GM19395 (cell line): ENCODE results near the gene FXYD7.
"Not testable (repeated sequence)": the region's sequence is repeated elsewhere in the genome, so short reads cannot be mapped to it uniquely, and the experiment has no call there.

ENCODE experiments used
- ATAC-seq: cut with Tn5 transposase; IDR thresholded peaks from one replicate; pipeline ENCODE4 v1.9.1; 2021; ENCODE audit warnings: mild to moderate bottlenecking, moderate library complexity; ENCODE audit not compliant: unreplicated experiment

The FXYD7 gene

DNA sequence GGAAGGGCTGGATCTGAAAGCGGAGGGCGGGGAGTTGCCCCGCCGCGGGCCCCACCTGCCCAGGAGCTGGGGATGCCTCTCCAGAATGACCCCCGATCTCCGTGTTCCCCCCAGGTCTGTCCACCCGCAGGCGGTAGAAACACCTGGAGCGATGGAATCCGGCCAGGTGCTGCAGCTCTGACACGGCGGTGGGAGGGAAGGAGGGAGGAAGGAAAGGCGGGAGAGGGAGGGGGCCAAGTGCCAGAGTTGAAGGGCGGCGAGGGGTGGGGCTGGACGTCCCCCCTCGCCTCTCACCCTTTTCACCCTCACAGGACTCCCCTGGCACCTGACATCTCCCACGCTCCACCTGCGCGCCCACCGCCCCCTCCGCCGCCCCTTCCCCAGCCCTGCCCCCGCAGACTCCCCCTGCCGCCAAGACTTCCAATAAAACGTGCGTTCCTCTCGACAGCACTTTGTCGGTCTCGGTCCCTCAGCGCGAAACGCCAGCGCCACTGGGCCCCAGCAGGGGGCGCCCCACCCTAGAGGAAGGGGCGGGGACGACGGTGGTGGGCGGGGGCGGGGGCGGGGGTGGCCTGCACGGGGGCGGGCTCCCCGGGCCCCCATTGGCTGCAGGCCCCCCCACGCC lies 337 bp upstream of the FXYD7 start:
- ATAC-seq, result no peak

DNA sequence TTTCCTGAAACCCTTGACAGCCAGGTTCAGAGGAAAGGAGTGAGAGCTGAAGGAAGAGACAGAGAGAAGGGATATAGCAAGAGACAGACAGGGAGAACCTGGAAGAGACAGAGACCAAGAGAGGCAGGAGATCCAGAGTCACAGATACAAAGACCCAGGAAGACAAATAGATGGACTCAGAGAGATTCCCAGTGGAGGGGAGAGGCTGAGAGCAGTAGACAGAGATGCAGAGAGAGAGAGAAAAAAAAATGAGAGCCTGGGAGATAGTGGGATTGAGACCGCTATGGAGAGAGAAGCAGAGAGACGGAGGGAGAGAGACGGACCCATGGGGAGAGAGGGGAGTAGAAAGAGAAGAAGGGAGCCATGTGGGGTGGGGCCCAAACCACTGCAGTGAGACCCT lies 763 bp downstream of the FXYD7 start:
- ATAC-seq, result no peak

DNA sequence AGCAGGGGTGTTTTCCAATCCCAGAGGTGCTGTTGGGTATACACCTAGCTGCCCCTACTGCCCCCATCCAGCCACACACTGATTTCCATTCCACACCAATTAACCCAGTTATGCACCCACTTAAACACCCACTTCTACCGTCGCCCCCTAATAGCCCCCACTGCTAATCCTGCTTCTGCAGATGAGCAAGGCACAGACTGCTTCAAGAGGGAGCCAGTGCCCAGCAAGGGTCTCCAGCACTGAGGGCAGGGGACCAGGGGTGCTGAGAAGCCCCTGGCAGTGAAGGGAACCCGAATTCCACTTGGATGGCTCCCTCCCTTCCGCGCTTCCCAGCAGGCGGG lies 1.2 kb downstream of the FXYD7 start:
- ATAC-seq, result no peak

DNA sequence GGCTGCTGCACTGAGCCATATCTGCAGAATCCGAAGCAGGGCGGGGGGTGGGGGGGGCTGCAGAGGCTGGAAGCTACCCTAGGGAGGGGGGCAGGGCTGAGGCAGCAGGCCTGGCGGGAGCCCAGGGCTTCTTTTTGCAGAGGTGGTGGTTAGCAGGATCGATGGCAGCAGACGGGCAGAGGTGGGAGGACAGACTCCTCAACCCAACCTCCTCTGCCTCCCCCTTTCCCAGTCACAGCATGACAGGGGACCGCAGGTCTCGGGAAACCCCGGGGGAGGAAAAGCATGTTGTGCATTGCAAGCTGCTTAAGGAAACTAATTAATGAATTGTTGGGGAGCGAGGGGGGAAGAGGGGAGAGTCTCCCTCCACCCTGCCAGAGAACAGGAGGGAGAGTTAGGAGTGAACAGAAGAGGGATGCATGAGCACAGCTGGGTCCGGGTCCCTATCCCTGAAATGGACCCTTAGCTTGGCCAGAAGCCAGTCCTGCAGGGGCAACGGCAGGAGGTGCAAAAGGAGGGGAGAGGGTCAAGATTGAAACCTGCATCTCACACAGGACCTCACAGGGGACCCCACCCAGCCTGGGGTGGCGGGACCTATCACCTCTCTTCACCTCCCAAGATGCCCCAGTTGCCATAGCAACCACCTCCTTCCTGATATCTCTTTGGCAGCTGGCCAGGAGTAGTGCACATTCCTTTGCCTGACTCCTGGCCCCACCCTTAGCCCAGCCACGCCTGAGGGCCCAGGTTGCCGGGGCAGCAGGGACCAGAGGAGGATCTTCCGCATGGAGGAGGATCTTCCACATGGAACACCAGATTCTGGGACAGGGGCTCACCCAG lies 1.8 kb downstream of the FXYD7 start:
- ATAC-seq, result no peak

DNA sequence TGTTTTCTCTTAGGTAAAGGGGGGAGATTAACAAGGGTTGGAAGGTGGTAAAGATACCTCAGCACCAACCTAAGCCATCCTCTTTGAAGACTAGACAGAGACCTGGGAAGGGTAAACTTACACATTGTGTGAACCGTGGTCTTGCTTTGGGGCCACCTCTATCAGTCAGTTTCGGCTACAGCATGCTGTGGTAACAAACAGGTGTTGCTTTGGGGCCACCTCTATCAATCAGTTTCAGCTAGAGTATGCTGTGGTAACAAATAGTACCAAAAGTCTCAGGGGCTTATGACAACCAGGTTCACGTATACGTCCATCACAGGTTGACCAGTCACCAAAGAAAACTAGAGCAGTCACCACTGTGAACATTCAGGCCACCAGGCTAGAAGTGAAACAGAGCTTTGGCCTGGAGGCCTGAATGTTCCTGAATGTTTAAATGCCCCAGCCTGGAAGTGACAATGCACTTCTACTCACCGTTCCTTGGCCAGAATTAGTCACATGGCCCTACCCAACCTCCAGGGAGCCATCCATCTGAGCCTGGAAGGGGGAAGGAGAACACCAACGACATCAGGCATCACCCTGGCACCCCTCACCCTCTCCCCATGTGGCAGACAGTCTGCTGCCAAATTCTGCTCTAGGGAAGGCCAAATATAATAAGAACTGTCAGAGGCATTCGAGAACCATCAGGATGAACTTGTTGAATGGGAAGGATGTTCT lies 3.8 kb downstream of the FXYD7 start:
- no peak for ATAC-seq

DNA sequence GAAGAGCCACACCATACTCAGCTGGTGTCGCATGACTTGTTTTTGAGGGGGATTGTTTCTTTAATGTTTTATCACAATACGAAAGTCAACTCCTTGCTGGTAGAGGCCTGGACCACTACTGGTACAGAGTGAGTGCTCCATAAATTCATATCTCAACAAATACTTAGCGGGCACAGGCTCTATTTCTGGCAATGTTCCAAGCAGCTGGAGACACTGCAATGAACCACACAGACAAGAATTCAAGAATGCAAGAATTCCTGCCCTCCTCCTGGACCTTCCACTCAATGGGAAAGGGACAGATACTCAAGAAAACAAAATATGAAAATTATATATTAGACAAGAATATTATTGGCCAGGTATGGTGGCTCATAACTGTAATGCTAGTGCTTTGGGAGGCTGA lies 6.4 kb downstream of the FXYD7 start:
- no peak for ATAC-seq

DNA sequence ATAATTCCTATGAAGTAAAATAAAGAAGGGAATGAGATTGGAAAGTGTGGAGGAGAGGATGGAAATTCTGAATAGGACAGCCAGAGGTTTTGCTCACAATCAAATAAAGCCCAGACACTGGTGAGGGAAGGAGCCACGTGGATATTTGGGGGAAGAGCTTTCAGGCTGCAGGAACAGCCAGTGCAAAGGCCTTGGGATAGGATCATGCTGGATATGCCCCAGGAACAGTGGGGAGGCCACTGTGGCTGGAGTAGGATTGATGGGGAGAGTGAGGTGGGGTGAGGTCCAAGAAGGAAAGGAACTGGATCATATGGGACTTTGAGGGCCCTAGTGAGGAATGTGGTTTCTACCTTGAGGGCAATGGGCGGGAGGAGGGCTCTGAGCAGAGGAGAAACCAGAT lies 7.4 kb downstream of the FXYD7 start:
- ATAC-seq, result no peak

DNA sequence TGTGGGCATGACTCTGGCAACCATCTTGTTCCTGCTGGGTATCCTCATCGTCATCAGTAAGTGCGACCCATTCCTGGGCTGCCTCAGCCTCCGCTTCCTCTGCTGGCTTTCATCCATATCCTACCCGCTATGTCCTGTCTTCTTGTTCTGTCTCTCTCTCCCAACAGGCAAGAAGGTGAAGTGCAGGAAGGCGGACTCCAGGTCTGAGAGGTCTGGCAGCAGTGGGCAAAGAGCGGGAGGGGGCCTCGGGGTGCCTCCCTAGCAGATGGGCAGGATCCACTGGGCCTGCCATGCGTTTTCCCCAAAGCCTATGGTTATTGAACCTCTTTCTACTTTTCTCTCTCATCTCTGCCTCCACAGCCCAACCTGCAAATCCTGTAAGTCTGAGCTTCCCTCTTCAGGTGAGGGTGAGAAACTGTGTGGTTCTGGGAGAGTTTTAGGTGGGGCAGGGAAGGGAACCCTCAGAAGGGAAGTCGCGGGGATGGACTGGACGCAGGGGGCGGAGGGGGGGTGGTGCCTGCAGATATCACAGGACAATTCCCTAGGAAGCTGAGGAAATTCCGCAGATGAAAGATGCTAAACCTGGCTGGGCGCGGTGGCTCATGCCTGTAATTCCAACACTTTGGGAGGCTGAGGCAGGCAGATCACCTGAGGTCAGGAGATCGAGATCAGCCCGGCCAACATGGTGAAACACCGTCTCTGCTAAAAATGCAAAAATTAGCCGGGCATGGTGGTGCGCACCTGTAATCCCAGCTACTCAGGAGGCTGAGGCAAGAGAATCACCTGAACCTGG lies 8.4 kb downstream of the FXYD7 start:
- no peak for ATAC-seq

DNA sequence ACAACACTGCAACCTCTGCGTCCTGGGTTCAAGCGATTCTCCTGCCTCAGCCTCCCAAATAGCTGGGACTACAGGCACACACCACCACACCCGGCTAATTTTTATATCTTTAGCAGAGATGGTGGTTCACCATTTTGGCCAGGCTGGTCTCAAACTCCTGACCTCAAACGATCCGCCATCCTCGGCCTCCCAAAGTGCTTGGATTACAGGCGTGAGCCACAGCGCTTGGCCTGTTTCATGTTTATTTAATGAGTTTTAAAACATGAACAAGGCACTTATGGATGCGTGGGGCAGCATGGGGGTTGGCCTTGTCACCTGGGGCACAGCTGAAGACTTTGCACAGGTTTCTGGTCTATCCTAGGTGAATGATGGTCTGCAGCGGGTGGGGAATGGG lies 10.1 kb downstream of the FXYD7 start:
- not testable (repeated sequence) for ATAC-seq

DNA sequence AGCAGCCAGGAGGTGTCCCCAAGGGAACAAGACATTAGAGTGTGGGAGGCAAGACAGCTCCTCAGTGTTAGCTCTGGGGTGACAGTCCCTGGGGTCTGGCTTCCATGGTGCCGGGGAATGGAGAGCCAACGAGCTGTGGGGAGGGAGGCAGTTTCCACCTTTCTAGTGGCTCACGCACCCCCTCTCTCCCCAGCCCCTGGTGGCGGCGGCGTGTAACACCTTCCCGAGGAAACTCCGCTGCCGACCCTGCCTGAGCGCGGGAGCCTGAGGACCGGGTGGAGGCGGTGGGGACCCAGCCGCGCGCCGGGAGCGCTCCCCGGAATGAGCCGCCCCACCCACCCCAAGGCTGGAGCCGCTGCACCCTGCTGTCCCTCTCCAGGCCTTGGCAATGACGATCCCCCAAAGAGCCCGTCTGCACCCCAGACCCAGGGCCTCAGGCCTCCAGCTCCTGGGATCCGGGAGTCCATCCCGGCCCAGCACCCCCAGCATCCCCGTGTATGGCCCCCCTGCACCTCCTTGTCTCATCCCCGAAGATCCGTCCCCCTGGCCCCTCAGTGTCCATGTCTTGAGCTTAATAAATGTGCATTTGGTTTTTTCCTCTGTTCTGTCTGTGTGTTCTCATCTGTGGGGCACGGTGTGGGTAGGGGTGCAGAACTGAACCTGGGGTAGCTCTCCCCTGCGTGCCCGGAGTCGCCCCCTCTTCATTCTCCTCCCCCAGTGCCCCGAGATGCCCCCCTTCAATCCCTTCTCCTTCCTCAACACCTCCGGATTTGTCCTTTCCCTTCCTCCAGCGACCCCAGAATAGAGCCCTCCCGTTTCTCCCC lies 10.9 kb downstream of the FXYD7 start:
- ATAC-seq, result no peak

DNA sequence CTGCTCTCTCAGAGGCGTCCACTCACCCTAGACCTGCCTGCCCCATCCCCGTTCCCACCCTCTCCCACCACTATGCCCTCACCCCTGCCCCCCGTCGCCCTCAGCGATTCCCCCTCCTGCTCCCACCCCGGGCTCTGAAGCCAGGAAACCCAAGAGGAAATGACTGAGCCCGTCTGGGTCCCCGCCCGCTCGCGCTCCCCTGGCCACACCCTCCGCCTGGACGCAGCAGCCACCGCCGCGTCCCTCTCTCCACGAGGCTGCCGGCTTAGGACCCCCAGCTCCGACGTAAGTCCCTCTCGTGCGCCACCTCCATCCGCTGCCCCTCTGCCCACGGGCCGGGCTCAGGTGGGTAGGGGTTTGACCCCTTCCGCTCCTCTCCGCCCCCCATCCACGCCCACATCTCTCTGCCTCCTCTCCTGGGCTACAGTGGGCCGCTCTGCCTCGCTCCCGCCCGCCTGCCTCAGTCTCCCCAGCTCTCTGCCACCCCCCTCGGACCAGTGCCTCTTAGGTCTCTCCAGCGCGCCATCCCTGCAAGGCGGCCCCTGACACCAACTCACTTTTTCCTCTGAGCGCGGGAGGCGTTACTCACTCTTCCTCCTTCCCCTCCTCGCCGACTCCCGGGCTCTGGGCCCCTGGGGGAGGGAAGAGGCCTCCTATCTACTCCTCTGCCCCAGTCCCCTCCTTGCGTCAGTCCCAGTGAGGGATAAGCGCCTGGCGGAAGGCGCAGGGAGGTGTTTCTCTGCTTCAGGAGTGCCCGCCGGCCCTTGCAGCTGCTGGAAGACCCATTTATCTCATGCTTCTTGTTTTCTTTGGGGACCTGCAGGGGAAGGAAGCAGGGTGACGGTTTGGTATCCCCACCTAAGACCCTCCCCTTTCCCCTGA lies 11.7 kb downstream of the FXYD7 start, which contains the start of gene FXYD5:
Gene FXYD5 (plus strand): TSS at position 211 of the 882 bp plus-strand sequence. CDS start 816 bp downstream, outside the sequence.
- no peak for ATAC-seq

DNA sequence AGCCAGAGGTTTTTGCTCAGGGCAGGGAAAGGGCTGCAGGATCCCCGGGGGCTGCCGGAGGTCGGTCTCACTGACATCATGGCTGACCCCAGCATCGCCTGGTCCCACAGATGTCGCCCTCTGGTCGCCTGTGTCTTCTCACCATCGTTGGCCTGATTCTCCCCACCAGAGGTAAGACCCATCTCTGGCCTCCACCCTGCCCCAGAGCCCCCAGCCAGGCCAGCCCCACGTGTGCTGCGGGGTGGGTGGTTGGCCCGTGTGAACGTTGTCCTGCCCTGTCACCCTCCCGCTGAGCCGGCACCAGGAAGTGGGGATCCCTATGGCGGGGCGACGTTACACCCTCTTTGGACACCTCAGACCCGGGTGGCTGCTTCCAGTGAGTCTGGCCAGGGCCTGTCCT lies 12.4 kb downstream of the FXYD7 start:
- no peak for ATAC-seq

DNA sequence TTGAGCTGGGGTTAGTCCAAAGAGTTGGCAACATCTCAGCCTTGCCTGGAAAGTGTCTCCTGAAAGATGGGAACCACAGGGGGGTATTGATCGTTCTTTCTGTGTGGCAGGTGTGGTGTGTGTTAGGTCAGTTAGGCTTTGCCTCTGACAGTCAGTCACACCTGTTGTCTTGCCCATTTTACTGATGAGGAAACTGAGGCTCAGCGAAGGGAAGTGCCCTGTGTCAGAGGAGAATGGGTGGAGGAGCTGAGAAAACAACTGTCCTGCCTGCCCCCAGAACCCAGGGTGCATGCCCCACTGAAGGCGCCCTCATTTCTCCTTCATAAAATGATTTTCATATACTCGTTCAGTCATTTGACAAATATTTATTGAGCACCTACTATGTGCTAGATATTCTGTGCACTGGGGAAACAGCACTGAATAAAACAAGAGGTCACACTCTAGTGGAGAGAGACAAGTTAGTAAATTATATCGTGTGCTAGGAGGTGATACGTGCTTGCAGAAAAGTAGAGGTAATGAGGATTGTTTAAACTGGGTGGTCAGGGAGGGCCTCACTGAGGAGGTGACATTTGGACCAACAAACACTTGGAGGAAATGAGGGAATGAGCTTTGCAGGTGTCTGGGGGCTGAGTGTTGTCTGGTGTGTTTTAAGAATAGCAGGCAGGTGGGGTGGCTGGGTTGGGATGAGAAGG lies 13.1 kb downstream of the FXYD7 start:
- no peak for ATAC-seq

DNA sequence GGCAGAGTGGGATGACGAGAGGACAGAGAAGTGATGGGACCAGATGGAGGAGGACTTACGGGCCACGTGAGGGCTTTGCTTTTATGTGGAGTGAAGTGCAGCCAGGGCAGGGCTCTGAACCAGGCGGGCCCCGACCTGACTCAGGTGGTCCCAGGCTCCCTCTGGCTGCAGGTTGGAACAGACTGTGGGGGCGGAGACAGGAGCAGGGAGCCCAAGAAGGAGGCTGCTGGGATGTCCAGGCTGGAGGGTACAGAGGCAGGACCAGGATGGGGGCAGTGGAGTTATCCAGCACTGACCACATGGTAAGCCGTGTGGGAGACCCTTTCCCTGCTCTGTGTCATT lies 13.6 kb downstream of the FXYD7 start:
- no peak for ATAC-seq

DNA sequence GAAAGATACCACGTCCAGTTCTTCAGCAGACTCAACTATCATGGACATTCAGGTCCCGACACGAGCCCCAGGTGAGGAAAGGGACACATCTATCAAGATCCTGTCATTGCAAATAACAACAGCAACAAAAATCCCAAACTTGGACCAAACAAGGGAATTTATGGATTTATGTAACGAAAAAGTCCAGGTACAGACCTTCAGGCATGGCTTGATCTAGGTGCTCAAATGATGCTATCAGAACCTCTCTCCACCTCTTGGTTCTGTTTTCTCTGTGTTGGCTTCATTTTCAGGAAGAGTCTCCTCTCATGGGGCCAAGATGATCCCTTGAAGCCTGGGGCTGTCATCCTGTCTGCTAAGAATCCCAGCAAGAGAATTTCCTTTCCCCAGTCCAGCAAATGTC lies 14.4 kb downstream of the FXYD7 start:
- ATAC-seq, result no peak

DNA sequence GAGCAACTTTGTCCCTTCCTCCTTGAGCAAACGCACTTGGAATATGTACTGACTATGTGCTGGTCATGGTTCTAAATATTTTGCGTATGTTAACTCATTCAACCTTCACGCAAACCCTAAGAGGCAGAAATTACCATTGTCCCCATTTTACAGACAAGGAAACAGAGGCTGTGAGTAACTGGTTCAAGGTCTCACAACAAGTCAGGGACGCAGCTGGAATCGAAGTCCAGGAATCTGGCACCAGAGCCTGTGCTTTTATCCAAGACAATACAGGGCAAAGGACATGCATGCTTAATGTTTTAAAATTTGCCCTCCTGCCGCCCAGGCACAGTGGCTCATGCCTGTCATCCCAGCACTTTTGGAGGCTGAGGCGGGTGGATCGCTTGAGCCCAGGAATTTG lies 16.6 kb downstream of the FXYD7 start:
- ATAC-seq, result no peak

DNA sequence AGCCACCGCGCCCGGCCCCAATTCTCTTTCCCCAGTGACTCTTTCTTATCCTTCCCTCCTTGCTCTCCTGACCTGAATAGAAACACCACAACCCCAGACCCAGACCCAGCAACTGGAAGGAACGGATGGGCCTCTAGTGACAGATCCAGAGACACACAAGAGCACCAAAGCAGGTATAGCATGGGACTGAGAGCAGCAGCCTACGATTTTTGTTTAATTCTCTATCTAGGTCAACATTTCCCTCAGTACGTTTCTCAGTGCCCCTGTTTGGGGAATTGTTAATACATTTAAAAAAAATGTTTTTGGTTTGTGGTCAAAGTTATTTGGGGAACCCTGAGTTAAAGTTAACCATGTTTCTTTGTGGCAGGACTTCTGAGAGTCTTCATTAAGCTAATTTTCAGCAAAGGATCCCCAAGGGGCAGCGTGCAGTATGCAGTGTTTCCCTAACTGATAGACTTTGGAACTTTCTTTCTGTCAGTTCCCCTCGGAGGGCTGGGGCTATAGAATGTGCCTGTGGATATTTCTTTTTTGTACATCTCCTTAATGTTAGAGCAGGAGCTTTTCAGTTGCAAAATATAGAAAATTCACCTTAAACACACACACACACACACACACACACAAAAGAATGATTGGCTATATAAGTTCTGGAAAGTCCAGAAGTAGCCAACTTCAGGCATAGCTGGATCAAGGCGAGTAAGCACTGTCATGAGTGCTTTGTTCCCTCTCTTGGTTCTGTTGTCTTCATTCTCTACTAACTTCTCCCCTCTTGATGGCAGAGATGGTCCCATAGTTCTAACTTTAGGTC lies 17.8 kb downstream of the FXYD7 start:
- ATAC-seq, result no peak

DNA sequence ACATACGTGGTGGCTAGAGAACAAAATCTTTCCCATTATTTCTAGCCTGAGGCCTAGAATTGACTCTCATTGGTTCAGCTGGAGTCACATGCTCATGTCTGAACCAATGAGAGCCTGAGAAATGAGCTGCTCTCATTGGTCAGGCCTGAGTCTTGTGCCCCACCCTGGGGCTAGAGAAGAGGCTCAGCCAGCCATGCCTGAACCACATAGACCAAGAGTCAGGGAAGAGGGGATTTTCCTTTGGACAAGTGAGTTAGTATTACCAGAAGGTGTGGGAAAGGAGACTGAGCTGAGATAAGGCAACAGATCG lies 18.3 kb downstream of the FXYD7 start:
- no peak for ATAC-seq
